Subcutaneous adipose tissue (tissue), 4 donors: ENCODE measurements around the gene C6orf141. TPM values are rescaled to one million over a fixed set of nuclear protein-coding genes. Genes with fewer than 3 reads are reported as not detected.

Experiments
- total RNA-seq, 4 donors: library from RNA; depleted of rRNA; stranded (reverse); fragments of >200 nt; gene quantifications; one replicate each; pipeline ENCODE4 v1.1.0, GENCODE V29; 2016
- TF ChIP-seq, protein P1 (sequence below): fragments of 450-650 bp; IDR thresholded peaks from one replicate; pipeline ENCODE4 v1.5.1; 2016; ENCODE audit warnings: low read depth, mild to moderate bottlenecking, control low read depth, antibody characterized with exemption, moderate library complexity

The C6orf141 gene
- total RNA-seq, 4 donors from 2014 or later = 1.9 to 14.7 (median 5.7) TPM

DNA sequence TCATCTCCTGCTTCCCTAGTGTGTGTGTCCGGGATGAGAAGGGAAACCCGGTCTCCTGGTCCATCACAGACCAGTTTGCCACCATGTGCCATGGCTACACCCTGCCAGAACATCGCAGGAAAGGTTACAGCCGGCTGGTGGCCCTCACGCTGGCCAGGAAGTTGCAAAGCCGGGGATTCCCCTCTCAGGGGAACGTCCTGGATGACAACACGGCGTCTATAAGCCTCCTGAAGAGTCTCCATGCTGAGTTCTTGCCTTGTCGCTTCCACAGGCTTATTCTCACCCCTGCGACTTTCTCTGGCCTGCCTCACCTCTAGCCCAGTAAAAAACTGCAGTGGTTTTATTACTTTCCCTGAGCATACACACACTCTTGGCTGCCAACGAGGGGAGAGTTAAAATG, 23.9 kb upstream of the C6orf141 start:
- TF ChIP-seq, protein P1, sequence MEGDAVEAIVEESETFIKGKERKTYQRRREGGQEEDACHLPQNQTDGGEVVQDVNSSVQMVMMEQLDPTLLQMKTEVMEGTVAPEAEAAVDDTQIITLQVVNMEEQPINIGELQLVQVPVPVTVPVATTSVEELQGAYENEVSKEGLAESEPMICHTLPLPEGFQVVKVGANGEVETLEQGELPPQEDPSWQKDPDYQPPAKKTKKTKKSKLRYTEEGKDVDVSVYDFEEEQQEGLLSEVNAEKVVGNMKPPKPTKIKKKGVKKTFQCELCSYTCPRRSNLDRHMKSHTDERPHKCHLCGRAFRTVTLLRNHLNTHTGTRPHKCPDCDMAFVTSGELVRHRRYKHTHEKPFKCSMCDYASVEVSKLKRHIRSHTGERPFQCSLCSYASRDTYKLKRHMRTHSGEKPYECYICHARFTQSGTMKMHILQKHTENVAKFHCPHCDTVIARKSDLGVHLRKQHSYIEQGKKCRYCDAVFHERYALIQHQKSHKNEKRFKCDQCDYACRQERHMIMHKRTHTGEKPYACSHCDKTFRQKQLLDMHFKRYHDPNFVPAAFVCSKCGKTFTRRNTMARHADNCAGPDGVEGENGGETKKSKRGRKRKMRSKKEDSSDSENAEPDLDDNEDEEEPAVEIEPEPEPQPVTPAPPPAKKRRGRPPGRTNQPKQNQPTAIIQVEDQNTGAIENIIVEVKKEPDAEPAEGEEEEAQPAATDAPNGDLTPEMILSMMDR = no peak

DNA sequence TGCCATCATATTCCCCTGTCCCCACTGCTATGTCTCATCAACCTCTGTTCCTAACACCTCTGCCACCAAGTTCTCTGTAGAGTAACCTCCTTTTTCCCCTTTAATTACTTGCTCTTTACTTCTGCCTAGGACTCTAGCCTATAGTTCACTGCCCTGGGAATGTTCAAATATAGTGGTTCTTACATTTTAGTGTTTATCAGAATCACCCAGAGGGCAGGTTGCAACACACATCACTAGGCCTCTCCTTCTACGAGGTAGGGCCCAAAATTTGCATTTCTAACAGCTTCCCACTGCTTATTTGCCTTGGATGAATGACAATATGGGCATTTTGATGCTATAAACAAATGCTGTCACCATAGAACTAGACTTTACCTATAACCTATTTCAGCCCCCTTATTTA, 23.1 kb upstream of the C6orf141 start:
- TF ChIP-seq, protein P1 = no peak

DNA sequence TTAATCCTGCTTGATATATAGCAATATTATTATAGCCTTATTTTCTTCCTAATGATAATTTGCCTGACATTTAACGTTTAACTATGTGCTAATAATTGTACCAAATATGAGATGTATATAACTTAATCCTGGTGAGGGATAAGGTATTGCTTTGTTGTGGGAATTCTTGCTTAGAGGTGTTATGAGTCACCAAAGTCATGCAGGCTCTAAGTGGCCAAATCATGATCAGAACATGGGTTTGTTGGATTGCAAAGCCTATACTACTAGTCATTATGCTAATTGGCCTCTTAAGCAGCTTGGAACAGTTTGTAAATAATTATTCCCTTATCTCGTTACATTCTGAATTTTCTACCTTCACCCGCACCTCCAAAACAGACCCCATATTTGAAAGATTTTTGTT, 21.9 kb upstream of the C6orf141 start:
- TF ChIP-seq, protein P1 = no peak

DNA sequence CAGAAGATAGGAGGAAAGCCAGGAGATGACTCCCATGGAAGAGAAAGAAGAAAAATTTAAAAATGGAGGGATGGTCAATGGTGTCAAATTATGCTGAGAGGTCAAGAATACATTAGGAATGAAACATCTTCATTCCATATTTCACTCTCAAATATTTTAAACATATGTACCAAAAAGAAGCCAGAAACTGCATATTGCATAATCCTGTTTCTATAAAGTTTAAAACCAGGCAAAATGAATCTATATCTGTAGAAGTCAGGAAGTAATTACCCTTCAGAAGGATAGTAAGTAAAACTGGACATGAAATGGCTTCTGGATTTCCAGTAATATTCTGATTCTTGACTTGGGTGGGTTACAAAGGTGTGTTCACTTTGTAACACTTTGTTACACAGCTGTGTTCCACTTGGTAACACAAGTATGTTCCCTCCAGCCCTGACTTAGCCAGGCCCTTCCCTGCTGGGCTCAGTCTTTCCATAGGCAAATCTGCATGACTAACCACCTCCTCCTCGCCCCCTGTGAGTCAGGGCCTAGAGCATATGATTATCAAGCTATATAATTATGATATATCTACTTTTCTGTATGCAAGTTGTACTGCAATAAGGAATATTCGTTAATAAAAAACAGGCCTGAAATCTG, 20.2 kb upstream of the C6orf141 start:
- TF ChIP-seq, protein P1 = no peak

DNA sequence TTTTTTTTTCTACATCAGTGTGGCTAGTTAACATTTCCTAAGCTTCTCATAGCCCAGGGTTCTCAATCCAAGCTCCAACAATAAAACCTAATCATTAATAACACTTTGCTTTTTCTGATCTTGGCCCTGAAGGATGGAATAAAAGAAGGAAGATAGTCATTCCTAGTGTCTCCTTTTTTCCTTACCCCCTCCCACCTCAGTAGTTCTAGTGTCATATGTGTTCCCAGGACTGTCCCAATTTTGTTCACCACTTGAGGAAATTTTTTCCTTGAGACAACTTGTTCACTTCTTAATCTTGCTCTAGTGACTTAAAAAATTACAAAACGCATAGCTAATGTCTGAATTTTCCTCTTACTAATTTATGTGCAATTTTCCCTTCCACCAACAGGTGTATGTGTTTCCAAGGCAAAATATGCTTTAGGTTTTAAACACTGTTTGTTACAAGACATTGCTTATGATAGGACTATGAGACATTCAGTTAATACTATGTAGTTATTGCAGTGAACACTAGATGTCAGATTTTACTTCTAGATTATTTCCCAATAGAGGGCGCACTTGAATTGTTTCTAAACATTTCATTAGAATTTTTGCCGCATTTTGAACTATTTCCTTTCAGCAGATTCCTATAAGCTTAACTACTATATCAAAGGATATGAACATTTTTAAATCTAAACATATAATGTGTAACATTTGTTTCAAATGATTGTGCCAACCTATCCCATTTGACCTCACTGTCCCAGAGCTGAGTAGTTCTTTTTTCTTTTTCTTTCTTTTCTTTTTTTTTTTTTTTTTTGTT, 18.5 kb upstream of the C6orf141 start:
- TF ChIP-seq, protein P1 = no peak

DNA sequence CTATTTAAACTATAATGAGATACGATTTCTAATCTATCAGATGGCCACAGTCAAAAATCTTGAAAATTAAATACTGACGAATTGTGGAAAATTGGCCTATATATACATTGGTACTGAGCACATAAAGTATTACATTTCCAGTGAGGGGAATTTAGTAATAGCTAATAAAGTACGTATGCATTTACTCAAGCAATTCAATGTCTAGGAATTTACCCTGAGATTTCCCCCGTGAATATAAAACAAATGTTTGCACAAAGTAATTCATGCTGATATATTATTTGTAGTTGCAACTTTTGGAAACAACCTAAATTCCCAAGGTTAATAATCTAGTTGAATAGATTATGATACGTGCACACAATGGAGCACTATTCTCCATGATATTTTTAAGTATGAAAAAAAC, 14.7 kb upstream of the C6orf141 start:
- TF ChIP-seq, protein P1 = no peak

DNA sequence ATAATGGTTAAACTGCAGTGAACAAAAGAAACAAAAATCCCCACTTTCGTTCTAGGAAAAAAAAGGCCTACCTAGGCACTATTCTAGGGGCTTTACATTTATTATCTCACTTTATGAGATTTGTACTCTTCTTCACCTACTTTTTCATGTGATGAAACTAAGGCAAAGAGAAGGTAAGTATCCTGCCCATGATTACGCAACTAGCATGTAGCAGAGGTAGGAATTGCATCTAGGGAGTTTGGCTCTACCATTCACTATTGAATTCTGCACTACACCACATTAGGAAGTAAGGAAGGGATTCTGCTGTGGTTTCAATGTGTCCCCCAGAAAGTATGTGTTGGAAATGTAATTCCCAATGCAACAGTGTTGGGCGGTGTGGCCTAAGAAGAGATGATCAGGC, 11.4 kb upstream of the C6orf141 start:
- TF ChIP-seq, protein P1 = no peak
